Body of pancreas (tissue), 4 donors: ENCODE results near the gene DMXL2.

Experiments
- POLR2A ChIP-seq, 3 donors: fragments of 450-650 bp; IDR thresholded peaks; one replicate each; pipeline ENCODE4 v1.6.1; 2016; ENCODE audit warnings: antibody characterized with exemption in 3 of 3, mild to moderate bottlenecking in 2 of 3
- TF ChIP-seq, protein P1 (sequence below), 7 experiments: fragments of 450-650 bp in 4 of 7; fragments of 200-600 bp in 3 of 7; sonication (generic) in 3 of 7; IDR thresholded peaks; one replicate each; pipeline ENCODE4 v1.5.1; 2016 to 2019; ENCODE audit warnings: antibody characterized with exemption in 7 of 7

DNA sequence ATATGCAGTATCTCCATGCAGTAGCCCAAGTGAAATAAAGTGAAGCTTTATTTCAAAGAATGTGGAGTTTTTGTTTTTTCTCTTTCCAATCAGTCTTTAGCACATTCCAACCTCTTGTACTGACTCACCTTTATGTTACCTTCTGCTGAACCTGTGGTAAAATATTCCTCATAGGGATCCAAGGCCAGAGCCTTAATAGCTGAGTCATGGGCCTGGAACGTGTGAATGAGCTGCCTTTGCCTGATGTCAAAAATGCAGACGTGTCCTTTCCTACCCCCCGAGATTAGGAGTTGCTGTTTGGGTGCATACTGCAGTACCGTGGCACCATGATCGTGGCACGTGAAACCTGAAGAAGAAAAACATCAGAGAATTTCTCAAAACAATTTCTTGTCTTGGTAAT lies 172.6 kb downstream of the DMXL2 start:
- TF ChIP-seq, protein P1, sequence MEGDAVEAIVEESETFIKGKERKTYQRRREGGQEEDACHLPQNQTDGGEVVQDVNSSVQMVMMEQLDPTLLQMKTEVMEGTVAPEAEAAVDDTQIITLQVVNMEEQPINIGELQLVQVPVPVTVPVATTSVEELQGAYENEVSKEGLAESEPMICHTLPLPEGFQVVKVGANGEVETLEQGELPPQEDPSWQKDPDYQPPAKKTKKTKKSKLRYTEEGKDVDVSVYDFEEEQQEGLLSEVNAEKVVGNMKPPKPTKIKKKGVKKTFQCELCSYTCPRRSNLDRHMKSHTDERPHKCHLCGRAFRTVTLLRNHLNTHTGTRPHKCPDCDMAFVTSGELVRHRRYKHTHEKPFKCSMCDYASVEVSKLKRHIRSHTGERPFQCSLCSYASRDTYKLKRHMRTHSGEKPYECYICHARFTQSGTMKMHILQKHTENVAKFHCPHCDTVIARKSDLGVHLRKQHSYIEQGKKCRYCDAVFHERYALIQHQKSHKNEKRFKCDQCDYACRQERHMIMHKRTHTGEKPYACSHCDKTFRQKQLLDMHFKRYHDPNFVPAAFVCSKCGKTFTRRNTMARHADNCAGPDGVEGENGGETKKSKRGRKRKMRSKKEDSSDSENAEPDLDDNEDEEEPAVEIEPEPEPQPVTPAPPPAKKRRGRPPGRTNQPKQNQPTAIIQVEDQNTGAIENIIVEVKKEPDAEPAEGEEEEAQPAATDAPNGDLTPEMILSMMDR (IDR thresholded peaks at IDR 0.05): no peak
- no peak for TF ChIP-seq POLR2A (IDR thresholded peaks at IDR 0.05)
